HUDEP-2 (cell line): ENCODE data around the gene FIBIN.

Source experiments
- DNase-seq, 76 experiments: peaks; one replicate each; lab custom pipeline; 2025; ENCODE audit not compliant: unreplicated experiment in 76 of 76; lab: John Stamatoyannopoulos, UW

Gene FIBIN

DNA sequence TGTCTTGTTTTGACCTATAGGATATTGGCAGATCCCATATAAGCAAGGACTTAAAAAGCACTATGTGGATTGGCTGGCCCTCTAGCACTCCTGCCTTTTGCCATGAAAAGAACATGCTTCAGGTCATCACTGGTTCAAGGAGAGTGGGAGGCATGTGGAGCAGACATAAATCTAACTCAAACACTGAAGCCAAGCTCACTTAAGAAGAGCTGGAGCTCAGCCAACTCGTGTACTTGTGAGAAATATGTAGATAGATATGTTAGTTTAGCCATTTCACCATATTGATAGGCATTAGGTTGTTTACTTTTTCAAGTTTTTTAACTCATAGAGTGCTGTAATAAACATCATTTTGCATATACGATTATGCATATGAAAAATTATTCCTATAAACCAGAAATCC, 26.8 kb downstream of the FIBIN start:
- no peak for DNase-seq

DNA sequence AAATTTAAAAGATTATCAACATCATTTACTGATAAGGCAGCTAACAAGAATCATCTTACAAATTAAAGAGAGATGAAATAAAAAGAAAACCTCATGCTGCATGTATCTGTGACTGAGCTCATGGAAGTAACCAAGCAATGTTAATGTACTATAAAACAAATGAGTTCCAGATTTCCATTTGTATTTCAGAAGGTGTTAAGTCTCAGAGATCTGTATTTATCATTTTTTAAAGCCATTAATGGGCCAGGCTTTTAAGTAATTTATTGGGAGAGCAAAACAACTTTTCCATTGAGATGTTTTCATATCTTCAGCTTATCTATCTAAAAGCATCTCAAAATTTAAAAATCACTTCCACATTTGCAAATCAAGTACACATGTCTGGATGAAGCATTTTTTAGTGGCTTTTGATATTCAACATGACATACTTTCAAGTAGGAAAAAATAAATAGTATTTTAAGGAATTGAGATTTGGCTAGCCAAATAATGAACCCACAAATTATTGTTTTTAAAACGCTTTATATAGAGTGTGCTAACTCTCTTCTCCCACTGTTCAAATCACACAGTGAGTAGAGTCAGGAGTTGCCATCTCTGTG, 28.8 kb downstream of the FIBIN start:
- DNase-seq = no peak

DNA sequence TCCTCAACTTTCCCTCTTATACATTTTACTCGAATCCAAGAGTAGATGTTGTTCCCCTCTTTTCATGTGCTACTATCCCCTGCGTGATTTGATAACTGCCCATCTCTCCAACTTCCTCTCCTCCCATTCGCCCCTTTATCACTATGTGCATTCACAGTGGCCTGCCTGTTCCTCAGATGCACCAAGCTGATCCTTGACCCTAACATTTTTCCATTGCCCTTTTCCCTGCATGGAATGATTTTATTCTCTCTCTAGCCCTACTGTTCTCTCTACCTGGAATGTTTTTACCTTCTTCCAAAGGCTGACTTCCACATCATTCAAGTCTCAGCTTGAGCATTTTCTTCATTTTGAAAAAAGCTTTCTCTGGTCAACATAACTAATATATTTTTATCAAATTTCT, 31.0 kb downstream of the FIBIN start:
- no peak for DNase-seq

DNA sequence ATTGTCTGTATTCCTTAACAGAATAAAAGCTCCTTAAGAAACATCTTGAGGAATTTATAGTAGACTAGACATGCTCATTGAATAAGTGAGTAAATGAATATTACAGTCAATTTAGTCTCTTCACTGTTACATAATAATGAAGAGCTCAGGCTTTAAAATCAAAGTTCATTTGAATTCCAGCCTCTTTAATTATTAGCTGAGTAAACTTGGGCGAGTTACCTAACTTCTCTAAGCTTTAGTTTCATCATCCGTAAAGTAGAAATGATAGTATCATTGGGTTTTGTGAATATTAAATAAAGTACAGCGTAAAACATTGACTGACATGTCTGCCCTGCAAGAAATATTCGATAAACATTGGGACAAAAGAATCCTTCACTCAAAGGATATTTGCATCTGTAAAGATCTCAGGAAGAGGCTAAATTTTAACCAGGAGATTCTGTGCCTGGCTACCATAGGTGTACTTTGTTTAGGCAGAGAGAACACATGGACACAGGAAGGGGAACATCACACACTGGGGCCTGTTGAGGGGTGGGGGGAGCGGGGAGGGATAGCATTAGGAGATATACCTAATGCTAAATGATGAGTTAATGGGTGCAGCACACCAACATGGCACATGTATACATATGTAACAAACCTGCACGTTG, 31.5 kb downstream of the FIBIN start:
- DNase-seq = no peak

DNA sequence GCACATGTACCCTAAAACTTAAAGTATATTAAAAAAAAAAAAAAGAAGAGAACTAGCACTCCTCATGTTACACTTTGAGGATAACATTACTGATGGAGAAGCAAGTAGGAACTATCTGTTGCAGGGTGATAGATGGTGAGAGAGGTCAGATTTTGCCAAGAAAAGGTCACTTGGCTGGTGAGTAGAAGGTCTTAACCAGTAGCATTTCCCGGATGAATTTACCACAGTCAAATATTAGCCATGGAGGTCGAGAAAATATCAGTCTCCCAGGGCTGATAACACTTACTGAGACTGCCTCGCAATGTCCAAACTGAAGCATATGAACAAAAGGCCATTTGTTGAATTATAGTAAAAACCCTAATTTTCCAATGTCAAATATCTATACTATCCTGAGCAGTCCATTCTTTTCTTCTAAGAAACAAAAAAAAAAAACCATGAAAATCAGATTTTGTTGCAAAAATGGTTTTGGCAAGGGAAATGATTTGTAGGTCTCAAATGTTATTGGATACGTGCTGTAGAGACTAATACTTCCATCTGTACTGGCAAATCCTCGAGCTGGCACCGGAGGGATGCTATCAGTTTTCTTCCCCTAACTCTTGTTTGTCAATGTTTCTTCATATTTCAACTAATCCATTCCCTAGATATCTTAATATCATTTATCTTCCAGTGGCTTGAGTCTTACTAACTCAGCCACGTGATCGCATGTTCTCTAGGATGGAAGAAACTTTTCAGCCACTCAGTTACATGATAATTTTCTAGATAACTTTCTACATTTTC, 32.2 kb downstream of the FIBIN start:
- DNase-seq = no peak

DNA sequence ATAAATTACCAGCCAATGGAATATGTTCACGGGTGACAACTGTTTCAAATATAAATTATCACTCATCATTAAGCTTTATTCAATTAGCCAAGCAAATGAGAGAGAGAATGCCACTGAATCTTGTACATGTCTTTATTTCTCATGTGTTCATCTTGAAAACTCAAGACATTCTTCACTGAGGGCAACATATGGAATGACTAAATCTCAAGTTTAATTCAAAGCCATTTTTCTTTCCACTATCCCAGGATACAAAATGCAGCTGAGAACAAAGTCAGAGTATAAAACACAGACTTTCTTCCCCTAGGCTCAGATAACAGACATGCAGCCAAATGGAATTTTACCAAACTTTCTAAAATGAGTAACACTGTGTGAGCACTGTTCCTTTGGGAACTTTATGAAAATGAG, 34.7 kb downstream of the FIBIN start:
- DNase-seq = no peak

DNA sequence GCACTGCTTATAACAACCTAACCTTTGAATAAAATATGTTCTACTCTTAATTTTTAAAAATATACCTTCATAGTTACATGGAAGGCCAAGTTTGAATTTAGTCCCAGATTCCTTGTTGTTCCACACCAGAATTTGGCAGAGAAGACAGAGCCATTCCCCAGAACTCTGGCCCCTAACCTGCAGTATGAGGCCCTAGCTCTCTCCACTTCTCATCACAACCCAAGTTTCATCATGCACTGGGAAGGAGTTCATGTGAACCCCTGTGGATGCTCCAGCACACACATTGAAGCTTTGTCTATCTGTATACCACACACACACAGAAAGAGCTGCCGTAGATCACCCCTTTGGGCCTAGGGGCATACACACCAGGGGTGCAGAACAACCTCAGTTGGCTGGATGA, 36.1 kb downstream of the FIBIN start:
- DNase-seq = no peak

DNA sequence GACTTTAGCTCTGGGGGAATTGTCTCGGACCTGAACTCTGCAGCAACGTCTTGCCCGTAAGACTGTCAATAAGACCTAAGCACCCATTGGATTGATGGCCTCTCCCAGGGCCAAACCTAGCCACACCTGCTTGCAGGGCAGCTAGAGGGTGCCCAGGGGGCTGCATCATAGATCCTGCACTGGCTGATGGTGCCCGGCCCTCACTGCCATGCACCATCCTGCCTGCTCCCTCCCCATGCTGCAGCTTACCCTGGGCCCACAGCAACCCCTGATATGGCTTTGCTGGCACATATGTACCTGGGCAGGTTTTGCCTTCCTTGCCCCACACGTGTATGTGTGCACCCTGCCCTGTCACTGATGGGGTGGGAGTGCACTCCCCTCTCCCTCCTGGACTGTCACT, 37.8 kb downstream of the FIBIN start:
- no peak for DNase-seq

DNA sequence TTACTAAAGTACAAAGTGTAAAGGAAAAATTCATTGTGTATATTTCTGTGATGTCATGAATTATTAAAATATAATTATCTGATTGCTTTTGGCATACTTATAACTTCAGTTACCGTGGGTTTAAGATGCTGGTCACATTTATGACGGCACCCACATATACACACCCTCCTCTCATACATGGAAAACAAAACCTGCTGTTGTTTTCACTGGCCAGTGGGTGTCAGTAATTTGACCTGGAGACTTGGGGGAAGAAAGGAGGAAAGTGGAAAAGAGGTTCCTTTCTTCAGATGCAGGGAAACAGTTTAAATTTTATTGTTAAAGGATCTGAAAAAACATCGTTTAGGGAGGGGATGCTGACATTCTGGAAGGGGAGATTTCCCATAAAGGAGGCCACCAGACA, 46.0 kb downstream of the FIBIN start:
- DNase-seq = no peak

DNA sequence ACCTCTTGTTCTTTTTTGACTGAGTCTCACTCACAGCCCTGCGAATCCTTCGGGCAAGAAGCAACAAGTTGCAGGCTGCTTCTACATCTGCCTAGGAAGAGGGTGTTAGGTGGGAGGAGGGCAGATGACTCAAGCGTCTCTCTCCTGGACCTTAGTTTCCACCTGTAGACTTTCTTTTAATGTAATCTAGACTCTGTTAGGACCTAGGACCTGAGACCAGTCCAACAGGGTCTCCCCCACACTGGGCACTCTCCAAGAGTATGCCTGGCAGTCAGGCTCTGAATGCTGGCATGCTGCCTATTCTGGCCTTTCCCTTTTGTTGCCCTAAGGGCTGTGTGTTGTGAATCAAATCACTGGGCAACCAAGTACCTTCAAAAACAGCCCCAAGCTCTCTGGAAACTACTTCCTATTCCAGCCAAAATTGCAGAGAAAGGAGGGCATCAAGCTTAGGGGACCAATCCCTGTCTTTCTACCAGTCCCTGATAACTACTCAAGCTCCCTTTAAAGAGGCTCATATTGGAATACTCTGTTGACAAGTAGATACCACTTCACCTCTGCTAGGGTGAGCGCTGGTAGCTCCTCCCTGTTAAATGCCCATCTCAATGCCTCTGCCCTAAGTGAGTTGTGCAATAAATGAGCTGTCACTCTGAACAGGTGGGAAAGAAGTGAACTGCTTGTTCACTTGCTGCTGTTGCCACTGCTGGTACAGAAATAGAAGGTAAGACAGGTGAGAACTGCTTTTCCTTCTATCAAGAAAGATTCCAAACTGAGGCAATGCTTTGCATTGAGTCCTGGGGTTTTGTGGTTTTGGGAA, 46.6 kb downstream of the FIBIN start, which contains the start of gene BBOX1:
BBOX1 (plus strand) TSS at position 514 of the 814 bp plus-strand sequence. CDS start 14,616 bp downstream, outside the sequence.
- DNase-seq = no peak

DNA sequence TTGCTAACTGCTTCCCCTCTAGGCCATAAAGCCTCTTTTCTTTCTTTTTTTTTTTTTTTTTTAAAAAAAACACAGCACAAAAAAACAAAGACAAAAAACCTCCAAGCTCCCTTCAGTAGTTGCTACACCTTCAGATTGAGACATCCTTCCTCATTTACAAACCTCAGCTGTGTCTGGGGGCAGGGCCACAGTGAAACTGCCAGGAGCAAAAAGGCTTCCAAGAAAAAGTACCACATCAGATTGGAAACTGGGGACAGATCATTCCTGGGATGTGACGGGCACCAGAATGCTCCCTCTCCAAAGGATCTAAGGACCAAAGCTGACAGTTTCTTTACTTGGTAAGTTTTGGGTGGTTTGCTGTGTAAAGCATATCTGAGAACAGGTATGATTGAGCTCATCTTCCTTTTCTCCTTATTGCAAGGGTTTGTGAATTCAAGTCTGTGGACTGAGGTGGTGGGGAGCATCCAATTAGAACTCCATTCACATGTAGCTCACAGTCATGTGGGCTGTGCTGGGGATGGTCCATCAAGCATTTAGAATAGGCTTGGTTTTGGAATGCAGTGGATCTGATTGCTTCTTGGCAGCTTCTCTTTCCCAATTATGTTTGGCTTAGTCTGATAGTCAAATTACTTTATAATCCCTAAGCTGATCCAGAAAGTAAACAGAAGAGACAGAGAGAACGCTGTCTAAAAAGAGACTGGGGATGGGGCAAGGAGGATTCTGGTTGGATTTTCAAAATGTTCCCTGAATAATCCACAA, 47.4 kb downstream of the FIBIN start:
- DNase-seq = no peak
